GM21447 (cell line): ENCODE data around the gene SORCS2.

ENCODE experiments used
- ATAC-seq: cut with Tn5 transposase; IDR thresholded peaks from one replicate; pipeline ENCODE4 v1.9.1; 2021; ENCODE audit not compliant: unreplicated experiment

SORCS2 gene

DNA sequence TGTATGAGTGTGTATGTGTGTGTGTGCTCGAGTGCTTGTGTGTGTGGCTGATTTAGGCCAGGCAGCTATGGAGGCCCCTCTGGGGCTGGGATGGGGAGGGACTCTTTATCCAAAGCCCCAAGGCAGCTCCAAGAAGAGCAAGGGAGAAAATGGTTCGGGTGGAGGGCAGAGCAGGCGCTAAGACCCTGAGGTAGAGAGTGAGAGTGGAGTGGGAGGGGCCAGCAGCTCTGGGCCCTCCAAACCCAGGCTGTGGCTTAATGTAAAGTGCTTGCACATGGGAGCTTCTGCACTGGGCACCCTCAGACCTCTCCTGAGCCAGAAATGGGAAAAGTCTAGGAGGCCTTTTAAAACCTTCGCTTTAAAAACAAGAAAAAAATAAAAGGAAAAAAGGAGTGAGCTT, 475.9 kb downstream of the SORCS2 start:
- ATAC-seq, result no peak

DNA sequence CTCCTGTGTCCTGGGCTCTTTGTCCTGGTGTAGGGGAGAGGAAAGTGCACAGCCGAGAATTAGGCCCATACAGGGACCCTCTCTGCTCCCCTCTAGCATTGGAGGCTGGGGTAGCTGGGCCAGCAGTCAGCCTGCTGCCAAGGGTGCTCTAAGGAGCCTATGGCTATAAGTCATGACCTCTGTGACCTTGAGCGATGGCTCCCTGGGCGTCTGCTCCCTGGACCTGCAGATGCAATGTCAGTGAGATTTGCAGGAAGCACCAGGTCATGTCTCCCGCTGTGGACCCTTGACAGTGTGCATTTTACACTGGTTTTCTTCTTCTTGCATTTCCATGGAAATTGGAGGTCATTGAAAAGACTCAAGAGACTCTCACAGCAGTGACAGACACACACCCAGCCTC, 476.5 kb downstream of the SORCS2 start:
- ATAC-seq, result no peak

DNA sequence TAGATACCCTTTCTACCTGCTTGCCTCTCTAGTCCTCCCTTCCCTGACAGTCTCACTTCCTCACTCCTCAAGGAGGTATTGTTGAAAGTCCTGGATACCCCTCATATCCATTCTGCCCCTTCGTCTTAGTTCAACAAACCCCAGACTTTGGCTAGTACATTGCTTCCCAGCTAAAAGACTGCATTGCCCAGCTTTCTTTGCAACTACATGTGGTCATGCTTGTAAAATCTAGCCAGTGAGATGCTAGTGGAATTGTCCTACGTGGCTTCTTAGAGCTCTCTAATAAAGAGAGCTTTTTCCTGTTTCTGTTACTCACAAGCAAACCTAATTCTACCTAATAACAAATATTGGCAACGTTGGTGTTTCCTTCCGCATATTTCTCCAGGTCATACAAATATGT, 480.3 kb downstream of the SORCS2 start:
- ATAC-seq, result no peak

DNA sequence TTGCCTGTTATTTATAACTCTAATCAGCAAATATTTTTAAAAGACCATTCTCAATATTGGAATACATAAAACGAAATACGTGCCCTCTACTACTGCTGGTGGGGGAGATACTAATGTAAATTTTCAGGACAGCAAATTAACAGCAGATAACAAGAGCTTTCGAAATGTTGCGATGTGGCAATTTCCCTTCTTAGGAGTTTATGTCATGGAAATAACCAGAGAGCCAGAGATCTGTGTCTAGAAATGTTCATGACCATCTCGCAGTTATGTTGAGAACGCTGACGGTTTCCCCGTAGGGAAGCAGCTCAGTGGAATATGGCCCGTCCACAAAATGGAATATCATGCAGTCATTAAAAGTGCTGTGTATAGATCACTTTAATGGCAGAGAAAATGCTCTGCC, 480.8 kb downstream of the SORCS2 start:
- no peak for ATAC-seq

DNA sequence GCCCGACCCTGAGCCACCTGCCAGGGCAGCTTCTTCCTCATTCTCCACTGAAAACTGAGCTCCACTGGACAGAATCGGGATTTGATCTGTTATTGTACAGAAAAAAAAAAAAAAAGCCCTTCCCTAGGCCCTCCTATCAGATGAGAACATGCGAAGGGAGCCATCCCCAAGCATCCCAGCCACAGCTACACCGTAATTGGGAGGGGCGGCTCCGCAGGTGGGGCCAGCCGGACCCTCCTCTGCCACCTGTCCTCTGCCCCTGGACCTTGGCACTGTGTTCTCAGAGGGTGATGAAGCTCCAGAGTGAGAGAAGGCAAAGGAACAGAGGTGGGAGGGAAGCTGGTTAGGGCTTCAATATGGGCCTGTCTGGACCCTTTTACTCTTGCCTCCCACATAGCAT, 482.4 kb downstream of the SORCS2 start:
- ATAC-seq, result no peak

DNA sequence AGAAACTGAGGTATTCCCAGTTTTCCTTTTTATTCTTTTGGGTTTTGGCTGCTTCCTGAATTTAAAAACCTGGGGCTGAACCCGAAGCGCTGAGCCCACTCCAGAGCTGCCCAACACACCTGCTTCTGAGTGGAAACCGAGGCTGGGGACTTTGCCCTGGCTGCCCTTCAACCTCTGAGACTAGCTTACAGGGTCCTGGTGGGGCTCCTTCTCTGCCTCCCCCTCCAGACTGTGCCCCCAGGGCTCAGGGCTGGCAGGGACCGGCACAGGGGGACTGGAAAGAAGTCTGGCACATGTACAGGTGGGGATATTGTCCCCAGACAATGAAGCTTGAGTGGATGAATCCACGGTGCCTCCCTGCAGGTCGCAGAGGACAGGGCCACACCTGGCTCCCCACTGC, 482.8 kb downstream of the SORCS2 start:
- no peak for ATAC-seq

DNA sequence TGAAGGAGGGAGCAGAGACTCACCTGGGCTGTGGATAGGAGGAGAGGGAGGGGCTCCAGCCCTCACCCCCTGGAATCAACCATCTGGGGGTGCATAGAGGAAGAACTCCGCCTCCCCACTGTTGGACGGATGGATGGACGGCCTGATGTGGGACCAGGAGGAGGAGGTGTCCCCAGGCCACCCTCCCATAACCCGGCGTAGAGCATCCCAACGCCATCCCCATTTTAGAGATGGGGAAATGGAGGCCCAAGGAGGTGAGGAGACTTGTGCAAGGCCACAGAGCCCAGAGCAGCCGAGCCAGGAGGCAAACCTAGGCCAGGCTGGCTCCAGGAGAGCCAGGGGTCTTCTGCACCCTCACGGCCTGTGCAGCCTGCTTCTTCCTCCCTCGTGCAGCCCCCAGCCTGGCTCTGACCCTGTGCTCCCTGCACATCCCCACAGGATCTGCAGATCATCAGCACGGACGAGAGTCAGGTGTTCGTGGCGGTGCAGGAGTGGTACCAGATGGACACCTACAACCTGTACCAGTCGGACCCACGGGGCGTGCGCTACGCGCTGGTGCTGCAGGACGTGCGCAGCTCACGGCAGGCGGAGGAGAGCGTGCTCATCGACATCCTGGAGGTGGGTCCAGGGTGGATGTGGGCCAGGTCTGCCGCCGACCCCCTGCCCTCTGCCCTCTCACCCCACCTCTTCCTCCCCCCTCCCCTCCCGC, 483.4 kb downstream of the SORCS2 start:
- ATAC-seq, result no peak

DNA sequence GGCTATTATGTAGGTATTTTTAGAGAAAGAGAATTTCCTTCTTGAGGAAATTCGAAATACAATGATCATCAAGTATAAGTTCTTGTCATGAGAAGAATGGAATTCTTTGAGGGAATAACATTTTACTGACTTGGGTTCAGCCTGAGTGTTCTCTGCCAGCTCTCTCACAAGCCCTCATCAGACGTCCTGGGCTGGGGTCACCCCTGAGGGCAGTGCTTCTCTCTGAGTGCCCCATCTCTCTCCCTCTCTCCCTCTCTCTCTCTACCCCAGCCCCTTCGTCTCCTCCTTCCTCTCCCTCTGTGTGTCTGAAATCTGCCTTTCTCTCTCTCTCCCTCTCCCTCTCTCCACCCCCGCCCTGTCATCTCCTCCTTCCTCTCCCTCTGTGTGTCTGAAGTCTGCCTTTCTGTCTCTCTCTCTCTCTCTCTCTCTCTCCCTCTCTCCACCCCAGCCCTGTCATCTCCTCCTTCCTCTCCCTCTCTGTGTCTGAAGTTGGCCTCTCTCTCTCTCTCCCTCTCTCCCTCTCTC, 484.1 kb downstream of the SORCS2 start:
- ATAC-seq, result no peak

DNA sequence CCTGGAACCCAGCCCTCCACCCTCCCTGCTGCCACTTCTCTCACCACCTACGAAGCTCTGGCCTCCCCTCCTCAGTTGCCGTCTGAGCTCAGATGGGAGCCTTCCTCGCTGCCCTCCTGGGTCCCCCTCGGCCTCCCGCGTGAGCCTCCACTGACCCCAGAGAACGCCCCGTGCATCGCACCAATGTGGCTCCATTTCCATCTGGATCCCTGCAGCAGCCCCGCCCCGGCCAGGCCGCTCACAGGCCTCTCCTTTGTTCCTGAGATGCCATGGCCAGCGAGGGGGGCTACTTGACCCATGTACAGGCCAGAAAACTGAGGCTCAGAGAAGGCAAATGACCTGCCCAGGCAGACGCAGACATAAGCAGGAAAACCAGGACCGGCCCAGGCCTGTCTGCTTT, 484.7 kb downstream of the SORCS2 start:
- ATAC-seq, result no peak

DNA sequence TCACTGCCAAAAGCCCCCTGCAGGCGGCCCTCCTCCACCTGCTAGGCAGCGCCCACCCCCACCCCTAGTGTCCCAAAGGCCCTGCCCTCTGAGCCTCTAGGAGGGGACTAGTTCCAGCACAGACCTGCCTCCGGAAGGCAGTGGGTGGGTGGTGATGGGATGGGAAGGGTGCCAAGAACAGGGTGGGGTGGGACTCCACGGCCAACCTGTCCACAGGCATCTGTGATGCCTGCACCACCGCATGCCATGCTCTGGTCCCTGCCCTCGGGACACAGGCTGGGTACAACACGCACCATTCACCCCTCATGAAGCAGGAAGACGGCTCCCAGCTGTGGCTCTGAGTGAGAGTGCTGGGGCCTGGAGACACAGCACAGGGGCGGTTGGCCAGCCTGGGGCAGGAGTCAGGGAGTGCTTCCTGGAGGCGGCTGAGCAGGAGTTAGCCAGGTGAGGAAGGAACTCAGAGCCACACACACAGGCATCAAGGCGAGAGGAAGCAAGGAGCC, 485.5 kb downstream of the SORCS2 start:
- no peak for ATAC-seq

DNA sequence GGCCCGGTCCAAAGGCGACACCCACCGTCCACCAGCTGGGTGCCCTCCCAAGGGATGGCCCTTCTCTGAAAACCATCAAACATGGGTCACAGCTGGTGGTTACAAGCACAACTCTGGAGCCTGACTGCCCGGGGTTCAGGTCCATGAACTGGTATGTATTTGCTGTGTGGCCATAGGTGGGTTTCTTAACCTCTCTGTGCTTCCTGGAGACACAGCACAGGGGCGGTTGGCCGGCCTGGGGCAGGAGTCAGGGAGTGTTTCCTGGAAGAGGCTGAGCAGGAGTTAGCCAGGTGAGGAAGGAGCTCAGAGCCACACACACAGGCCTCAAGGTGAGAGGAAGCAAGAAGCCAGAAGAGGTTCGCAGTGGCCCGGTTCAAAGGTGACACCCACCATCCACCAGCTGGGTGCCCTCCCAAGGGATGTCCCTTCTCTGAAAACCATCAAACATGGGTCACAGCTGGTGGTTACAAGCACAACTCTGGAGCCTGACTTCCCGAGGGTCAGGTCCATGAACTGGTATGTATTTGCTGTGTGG, 486.0 kb downstream of the SORCS2 start:
- ATAC-seq, result no peak

DNA sequence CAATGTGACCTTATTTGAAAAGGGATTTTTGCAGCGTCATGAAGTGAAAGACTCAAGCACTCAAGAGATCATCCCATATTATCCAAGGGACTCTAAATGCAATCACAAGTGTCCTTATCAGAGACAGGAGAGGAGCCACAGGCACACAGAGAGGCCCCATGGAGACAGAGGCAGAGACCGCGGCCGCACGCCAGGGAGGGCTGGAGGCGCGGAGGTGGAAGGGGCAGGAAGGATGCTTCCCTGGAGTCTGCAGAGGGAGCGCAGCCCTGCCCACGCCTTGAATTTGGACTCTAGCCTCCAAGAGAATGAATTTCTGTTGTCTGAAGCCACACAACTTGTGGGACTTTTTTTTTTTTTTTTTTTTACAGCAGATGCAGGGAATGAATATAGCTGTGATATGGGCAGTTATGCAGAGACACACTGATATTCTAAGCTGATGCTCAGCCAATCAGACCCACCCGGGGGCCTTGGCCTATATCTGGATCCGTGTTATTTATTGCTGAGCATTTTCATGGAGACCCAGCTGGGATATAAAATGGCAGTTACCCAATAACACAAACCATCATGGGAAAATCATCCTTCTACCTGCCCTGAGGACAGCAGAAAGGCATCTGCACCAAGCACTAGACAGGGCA, 487.2 kb downstream of the SORCS2 start:
- ATAC-seq, result no peak

DNA sequence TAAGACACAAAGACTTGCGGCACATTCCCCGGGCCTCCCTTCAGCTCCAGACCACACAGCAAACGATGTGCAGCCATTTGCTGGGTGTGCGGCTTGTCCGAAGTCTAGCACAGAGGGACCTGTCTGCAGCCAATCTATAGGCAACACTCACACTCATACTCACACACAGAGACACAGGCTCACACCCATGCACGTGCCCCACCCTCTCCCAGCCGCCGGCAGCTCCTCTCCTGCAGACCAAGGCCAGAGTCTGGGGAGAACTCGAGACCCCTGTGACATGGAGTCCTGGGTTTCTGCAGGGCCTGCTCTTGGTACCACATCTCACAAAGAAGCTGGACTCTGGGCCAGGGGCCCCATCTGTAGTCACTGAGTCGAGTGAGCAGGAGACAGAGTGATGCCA, 487.8 kb downstream of the SORCS2 start:
- ATAC-seq, result no peak

DNA sequence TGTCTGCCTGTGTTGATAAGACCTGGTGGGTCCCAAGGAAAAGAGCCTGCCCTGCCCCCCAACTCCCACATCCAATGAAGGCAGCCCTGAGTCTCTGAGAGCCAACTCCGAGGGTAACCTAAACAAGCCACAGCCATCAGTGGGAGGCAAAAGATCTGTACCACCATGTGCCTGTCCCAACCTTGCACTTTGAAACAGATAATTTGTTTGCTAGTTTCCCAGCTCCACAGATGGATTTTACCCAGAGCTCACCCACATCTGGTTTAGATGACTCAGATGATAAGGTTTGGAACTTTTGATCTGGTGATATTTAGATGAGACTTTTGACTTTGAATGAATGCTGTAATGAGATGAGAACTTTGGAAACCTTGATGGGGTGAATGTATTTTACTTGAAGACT, 488.4 kb downstream of the SORCS2 start:
- ATAC-seq, result no peak

DNA sequence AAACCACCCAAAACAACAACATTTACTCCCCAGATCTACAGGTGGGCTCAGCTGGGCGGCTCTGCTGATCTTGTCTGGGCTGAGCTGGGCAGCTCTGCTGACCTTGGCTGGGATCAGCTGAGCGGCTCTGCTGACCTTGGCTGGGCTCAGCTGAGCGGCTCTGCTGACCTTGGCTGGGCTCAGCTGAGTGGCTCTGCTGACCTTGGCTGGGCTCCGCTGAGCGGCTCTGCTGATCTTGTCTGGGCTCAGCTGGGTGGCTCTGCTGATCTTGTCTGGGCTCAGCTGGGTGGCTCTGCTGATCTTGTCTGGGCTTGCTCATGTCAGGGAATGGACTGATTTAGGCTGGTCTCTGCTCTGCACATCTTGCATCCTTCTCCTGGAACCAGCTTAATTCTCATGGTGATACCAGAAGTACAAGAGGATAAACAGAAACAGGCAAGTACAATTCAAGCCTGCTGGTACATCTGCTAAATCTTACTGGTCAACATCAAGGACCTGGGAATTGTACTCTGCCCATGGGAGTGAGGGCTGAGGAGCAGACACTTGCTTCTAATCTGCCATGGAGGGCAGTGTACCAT, 490.9 kb downstream of the SORCS2 start:
- no peak for ATAC-seq

DNA sequence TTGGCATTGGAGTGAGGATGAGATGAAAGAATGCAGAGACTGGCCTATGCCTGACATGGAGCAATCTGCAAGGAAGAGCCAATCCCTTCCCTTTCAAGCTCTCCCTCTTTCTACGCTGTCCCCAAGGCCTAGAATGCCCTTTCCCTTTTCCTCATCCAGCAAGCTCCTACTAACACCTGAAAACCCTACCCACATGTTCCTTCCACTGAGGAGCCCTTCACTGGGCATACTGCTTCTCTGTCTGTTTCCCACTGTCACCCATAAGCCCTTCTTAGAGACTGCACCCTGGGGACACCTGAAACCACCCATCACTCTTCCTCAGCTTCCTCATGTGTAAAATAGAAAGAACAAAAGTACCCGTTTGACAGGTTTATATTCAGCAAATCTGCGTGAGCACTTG, 492.0 kb downstream of the SORCS2 start:
- ATAC-seq, result no peak

DNA sequence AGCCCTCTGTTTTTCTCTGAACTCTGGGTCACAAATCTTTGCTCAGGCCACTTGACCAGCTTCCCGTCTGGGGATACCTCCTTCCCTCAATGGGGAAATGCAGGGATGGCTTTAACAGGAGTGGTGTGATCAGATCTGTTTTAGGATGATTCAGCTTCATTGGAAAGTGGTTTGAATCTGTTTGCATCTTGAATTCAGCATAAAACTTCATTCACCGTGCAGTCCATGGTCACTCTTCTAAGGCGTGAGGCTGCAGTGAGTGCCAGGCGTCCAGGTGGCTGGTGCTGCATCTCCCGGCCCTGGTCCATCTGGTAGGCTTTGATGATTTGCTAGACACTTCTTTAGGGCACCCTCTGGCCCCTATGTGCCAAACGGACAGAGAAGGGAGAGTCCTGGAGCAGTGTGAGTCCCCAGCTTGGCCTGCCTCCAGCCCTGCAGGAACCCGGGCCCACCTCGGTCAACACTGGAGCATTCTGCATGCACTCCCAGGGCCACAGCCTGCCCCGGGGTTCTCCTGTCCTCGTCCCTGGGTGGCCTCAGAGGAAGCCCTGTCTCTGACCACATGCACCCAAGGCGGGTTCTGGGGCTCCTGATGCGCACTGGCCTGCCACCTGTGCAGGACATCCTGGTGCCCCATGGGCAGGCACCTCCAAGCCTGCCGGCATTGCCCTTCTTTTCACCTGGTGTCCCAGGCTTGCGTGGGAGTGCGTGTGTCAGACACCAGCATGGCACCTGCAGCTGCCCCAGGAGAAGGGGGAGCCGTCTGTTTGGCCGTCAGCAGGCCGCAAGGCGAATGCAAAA, 493.9 kb downstream of the SORCS2 start:
- no peak for ATAC-seq

DNA sequence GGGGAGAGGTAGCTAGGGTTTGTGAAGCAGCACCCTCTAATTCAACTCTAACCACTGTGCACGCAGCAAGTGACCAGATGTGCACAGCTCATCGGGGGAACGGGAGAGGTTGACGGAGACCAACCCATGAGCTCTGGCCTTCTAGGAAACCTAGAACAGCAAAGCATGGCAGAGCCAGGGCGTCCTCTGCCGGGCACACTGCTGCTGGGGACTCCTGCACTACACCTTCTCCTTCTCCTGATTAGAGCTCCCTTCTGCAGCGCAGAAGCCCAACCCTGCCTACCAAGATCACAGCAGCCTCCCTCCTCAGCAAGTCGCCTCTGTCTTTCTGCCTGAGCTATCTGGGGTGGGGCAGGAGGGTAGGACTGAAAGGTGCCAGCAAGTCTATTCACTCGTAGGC, 494.7 kb downstream of the SORCS2 start:
- ATAC-seq, result no peak

DNA sequence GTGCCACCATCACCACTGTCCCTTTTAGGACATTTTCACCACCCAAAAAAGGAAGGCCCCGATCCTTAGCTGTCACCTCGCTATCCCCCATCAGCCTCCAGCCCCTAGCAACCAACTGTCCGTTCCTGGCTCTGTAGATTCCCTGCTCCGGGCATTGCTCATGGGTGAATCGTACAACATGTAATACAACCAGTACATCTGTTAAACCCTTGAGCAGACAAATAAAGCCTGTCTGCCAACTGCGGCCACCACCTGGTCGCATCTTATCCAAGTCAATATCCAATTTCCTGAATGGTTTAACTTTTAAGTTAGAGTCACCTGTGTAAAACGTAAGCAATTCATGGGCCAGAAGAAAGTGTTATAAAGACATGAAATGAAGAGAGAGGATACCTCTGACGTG, 495.5 kb downstream of the SORCS2 start:
- ATAC-seq, result no peak

DNA sequence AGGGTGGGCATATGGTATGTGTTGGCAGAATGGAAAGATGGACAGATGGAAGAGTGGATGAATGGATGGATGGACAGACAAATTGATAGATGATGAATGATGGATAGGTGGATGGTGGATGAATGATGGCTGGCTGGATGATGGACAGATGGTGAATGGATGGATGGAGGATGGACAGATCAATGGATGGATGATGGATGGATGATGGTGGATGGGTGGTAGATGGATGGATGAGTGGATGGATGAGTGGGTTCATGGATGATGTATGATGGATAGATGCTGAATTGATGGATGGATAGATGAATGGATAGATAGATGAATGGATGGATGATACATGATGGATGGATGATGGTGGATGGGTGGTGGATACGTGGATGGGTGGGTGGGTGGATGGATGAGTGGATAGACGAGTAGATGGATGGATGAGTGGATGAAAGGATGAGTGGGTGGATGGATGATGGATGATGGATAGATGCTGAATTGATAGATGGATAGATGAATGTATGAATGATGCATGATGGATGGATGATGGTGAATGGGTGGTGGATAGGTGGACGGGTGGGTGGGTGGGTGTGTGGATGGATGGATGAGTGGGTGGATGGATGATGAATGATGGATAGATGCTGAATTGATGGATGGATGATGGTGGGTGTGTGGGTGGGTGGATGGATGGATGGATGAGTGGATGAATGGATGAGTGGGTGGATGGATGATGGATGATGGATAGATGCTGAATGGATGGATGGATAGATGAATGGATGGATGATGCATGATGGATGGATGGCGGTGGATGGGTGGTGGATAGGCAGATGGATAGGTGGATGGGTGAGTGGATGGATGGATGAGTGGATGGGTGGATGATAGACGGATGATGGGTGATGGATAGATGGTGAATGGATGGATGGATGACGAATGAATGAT, 497.7 kb downstream of the SORCS2 start:
- no peak for ATAC-seq
